ENCODE data around the gene IGFL2. TPM values are rescaled to one million over a fixed set of nuclear protein-coding genes. Genes with fewer than 3 reads are reported as not detected.

Gene IGFL2
- total and polyA plus RNA-seq, 9 of the 15 experiments (the other 6 are each of a cell fraction or from before 2014, with no cell fraction given) = 0.42 to 1.7 (median 0.75) TPM; not detected in 2

DNA sequence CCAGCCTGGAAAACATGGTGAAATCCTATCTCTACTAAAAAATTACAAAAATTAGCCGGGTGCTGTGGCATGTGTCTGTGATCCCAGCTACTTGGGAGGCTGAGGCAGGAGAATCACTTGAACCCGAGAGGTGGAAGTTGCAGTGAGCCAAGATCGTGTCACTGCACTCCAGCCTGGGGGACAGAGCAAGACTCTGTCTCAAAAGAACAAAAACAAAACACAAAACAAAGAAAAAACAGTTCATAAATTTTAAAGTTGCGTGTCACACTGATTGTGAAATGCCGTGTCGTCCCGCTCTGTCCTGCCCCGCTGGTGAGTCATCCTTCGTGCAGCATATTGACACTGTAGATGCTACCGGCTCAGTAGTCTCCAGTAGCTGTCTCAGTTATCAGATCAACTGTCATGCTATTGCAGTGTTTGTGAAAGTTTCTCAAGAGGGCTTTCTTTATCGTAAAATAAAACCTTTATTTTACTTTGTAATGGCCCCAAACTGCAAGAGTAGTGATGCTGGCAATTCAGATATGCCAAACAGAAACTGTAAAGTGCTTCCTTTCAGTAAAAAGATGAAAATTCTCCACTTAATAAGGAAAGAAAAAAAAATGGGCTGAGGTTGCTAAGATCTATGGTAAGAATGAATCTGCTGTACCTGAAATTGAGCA, 45.1 kb downstream of the IGFL2 start (continued):
- peak in 1 of 2 experiments; percentile 86; a peak in 2 of 4 replicates for TF ChIP-seq ZNF318 (IDR thresholded peaks at IDR 0.05; ENCODE audit: borderline replicate concordance in 1 of 2, low read depth in 1 of 2)
- no peak for TF ChIP-seq RFX1 (IDR thresholded peaks at IDR 0.05)
- TF ChIP-seq ZNF146 (CRISPR knock-in tag; IDR thresholded peaks at IDR 0.05; ENCODE audit: unreplicated experiment) = no peak
- no peak for TF ChIP-seq POLR3G (IDR thresholded peaks at IDR 0.05; ENCODE audit: extremely low read depth, insufficient read length, insufficient replicate concordance)
- no peak for TF ChIP-seq ZNF134 (CRISPR knock-in tag; conservative IDR thresholded peaks at IDR 0.05)
- TF ChIP-seq KDM4B (IDR thresholded peaks at IDR 0.05; ENCODE audit: borderline replicate concordance in 2 of 2, low read depth in 1 of 2) = no peak
- TF ChIP-seq, protein P1, sequence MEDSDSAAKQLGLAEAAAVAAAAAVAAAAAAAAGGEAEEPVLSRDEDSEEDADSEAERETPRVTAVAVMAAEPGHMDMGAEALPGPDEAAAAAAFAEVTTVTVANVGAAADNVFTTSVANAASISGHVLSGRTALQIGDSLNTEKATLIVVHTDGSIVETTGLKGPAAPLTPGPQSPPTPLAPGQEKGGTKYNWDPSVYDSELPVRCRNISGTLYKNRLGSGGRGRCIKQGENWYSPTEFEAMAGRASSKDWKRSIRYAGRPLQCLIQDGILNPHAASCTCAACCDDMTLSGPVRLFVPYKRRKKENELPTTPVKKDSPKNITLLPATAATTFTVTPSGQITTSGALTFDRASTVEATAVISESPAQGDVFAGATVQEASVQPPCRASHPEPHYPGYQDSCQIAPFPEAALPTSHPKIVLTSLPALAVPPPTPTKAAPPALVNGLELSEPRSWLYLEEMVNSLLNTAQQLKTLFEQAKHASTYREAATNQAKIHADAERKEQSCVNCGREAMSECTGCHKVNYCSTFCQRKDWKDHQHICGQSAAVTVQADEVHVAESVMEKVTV (CRISPR knock-in tag; IDR thresholded peaks at IDR 0.05) = peak; percentile 32; the same call in 1 of the 2 replicates
- TF ChIP-seq, protein P2, sequence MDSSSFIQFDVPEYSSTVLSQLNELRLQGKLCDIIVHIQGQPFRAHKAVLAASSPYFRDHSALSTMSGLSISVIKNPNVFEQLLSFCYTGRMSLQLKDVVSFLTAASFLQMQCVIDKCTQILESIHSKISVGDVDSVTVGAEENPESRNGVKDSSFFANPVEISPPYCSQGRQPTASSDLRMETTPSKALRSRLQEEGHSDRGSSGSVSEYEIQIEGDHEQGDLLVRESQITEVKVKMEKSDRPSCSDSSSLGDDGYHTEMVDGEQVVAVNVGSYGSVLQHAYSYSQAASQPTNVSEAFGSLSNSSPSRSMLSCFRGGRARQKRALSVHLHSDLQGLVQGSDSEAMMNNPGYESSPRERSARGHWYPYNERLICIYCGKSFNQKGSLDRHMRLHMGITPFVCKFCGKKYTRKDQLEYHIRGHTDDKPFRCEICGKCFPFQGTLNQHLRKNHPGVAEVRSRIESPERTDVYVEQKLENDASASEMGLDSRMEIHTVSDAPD (CRISPR knock-in tag; IDR thresholded peaks at IDR 0.05) = no peak
- TF ChIP-seq, protein P3, sequence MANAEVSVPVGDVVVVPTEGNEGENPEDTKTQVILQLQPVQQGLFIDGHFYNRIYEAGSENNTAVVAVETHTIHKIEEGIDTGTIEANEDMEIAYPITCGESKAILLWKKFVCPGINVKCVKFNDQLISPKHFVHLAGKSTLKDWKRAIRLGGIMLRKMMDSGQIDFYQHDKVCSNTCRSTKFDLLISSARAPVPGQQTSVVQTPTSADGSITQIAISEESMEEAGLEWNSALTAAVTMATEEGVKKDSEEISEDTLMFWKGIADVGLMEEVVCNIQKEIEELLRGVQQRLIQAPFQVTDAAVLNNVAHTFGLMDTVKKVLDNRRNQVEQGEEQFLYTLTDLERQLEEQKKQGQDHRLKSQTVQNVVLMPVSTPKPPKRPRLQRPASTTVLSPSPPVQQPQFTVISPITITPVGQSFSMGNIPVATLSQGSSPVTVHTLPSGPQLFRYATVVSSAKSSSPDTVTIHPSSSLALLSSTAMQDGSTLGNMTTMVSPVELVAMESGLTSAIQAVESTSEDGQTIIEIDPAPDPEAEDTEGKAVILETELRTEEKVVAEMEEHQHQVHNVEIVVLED (CRISPR knock-in tag; IDR thresholded peaks at IDR 0.05) = no peak
- TF ChIP-seq ZNF780A (CRISPR knock-in tag; IDR thresholded peaks at IDR 0.05) = no peak
- no peak for TF ChIP-seq SNIP1 (IDR thresholded peaks at IDR 0.05; ENCODE audit: low read depth)
- peak; percentile 86 for TF ChIP-seq BHLHE40 (IDR thresholded peaks at IDR 0.05; ENCODE audit: low read length)
- TF ChIP-seq HDGF (IDR thresholded peaks at IDR 0.05) = no peak
- no peak for TF ChIP-seq ZKSCAN3 (CRISPR knock-in tag; IDR thresholded peaks at IDR 0.05)
- TF ChIP-seq BMI1 (IDR thresholded peaks at IDR 0.05; ENCODE audit: low read length) = no peak

All from K562 (cell line).